Measurements from ENCODE around the gene ATG12. TPM values are rescaled to one million over a fixed set of nuclear protein-coding genes. Genes with fewer than 3 reads are reported as not detected.

Gene ATG12
- total RNA-seq, 1 donor from 2014 or later = 122 TPM

GRCh38 chr5:115806986-115807653, 34.2 kb downstream of the ATG12 start:
- Histone ChIP-seq H3K27me3 (no peaks in the 10 kb centered on the region), H3K4me1 (no peaks in the 10 kb centered on the region), H3K9ac (no peak overlapping the region), H3K36me3 (peaks cover 4% of the 10 kb centered on the region), H3K27ac (no peak overlapping the region), H3K79me2 (ENCODE audit: low read depth) (no peaks in the 10 kb centered on the region), H3F3A (ENCODE audit: low read depth) (no peaks in the 10 kb centered on the region), H3K4me3 (no peak overlapping the region), H2AFZ (replicated peaks) (no peak overlapping the region), H4K20me1 (ENCODE audit: low read depth) (no peaks in the 10 kb centered on the region), H3K4me2 (no peak overlapping the region), H3K9me3 (ENCODE audit: low read depth) (no peaks in the 10 kb centered on the region)
- no peaks in the 10 kb centered on the region for H3K4me1 Mint-ChIP-seq
- peaks cover 49% of the 10 kb centered on the region for H3K36me3 Mint-ChIP-seq
- H3K9me3 Mint-ChIP-seq = no peaks in the 10 kb centered on the region
- DNase-seq (ENCODE audit: low spot score) = no peak
- TF ChIP-seq EZH2 (IDR thresholded peaks at IDR 0.05) = no peak
- no peak for TF ChIP-seq EZH2phosphoT487 (IDR thresholded peaks at IDR 0.05)
- TF ChIP-seq CTCF (IDR thresholded peaks at IDR 0.05) = no peak
- no peak overlapping the region for H3K4me3 Mint-ChIP-seq
- H3K27ac Mint-ChIP-seq = no peak overlapping the region
- H3K27me3 Mint-ChIP-seq (ENCODE audit: insufficient read depth, low read depth) = no peaks in the 10 kb centered on the region

- Histone ChIP-seq H3K9me3 (ENCODE audit: low read depth) (no peaks in the 10 kb centered on the region), H3K9ac (no peak overlapping the region), H2AFZ (replicated peaks) (no peak overlapping the region), H3K27me3 (no peaks in the 10 kb centered on the region), H3K27ac (no peak overlapping the region), H3F3A (ENCODE audit: low read depth) (no peaks in the 10 kb centered on the region), H3K4me1 (no peaks in the 10 kb centered on the region), H3K36me3 (peaks cover 4% of the 10 kb centered on the region), H3K4me3 (no peak overlapping the region), H3K79me2 (ENCODE audit: low read depth) (no peaks in the 10 kb centered on the region), H4K20me1 (ENCODE audit: low read depth) (no peaks in the 10 kb centered on the region), H3K4me2 (no peak overlapping the region)
- Mint-ChIP-seq H3K4me1 (no peaks in the 10 kb centered on the region), H3K36me3 (peaks cover 22% of the 10 kb centered on the region), H3K27ac (no peak overlapping the region), H3K4me3 (no peak overlapping the region), H3K9me3 (no peaks in the 10 kb centered on the region), H3K27me3 (ENCODE audit: insufficient read depth, low read depth) (no peaks in the 10 kb centered on the region)
- no peak for DNase-seq (ENCODE audit: low spot score)
- TF ChIP-seq EZH2phosphoT487 (IDR thresholded peaks at IDR 0.05) (no peak), EZH2 (IDR thresholded peaks at IDR 0.05) (no peak), CTCF (IDR thresholded peaks at IDR 0.05) (no peak)
Observed at GRCh38 chr5:115801984-115802383, 39.4 kb downstream of the ATG12 start.

GRCh38 chr5:115801152-115801551, 40.2 kb downstream of the ATG12 start:
- Histone ChIP-seq H3K36me3 (peaks cover 2% of the 10 kb centered on the region), H3K9me3 (ENCODE audit: low read depth) (no peaks in the 10 kb centered on the region), H3K79me2 (ENCODE audit: low read depth) (no peaks in the 10 kb centered on the region), H3F3A (ENCODE audit: low read depth) (no peaks in the 10 kb centered on the region), H2AFZ (replicated peaks) (no peak overlapping the region), H3K27ac (no peak overlapping the region), H3K27me3 (no peaks in the 10 kb centered on the region), H3K4me2 (no peak overlapping the region), H3K4me3 (no peak overlapping the region), H3K9ac (no peak overlapping the region), H4K20me1 (ENCODE audit: low read depth) (no peaks in the 10 kb centered on the region), H3K4me1 (no peaks in the 10 kb centered on the region)
- Mint-ChIP-seq H3K9me3 (no peaks in the 10 kb centered on the region), H3K27me3 (ENCODE audit: insufficient read depth, low read depth) (no peaks in the 10 kb centered on the region), H3K4me3 (no peak overlapping the region), H3K36me3 (peaks cover 17% of the 10 kb centered on the region), H3K4me1 (no peaks in the 10 kb centered on the region), H3K27ac (no peak overlapping the region)
- TF ChIP-seq EZH2phosphoT487 (IDR thresholded peaks at IDR 0.05) = no peak
- TF ChIP-seq CTCF (IDR thresholded peaks at IDR 0.05) = no peak
- TF ChIP-seq EZH2 (IDR thresholded peaks at IDR 0.05) = no peak
- DNase-seq (ENCODE audit: low spot score) = no peak

Data from neural progenitor cell (in vitro differentiated cells).